NB4 (cell line): ENCODE measurements around the gene FHIT.

Source experiments
- TF ChIP-seq, protein P1 (sequence below): IDR thresholded peaks from one replicate; pipeline ENCODE4 v1.5.1; 2012; ENCODE audit warnings: low read depth, low read length
- TF ChIP-seq, protein P2 (sequence below): IDR thresholded peaks from 2 replicates; pipeline ENCODE4 v1.6.1; 2011; ENCODE audit warnings: low read depth, low read length

DNA sequence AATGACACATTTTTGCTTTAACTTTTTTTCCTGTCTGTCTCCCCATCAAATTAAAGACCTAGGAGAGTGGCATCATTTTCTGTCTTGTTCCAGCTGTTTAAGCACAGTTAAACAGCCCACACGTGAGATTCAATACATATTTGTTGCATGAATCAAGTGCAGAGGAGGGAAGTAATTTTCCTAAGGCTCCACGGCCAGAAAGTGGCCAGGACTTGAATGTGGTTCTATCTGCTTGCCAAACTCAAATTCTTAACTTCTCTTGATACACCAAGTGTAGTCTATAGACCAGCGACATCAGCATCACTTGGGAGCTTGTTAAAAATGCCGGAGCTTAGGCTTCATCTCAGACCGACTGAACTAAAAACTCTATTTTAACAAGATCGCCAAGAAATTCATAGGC is 1476.6 kb downstream of the FHIT start:
- TF ChIP-seq, protein P1, sequence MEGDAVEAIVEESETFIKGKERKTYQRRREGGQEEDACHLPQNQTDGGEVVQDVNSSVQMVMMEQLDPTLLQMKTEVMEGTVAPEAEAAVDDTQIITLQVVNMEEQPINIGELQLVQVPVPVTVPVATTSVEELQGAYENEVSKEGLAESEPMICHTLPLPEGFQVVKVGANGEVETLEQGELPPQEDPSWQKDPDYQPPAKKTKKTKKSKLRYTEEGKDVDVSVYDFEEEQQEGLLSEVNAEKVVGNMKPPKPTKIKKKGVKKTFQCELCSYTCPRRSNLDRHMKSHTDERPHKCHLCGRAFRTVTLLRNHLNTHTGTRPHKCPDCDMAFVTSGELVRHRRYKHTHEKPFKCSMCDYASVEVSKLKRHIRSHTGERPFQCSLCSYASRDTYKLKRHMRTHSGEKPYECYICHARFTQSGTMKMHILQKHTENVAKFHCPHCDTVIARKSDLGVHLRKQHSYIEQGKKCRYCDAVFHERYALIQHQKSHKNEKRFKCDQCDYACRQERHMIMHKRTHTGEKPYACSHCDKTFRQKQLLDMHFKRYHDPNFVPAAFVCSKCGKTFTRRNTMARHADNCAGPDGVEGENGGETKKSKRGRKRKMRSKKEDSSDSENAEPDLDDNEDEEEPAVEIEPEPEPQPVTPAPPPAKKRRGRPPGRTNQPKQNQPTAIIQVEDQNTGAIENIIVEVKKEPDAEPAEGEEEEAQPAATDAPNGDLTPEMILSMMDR = no peak
- TF ChIP-seq, protein P2, sequence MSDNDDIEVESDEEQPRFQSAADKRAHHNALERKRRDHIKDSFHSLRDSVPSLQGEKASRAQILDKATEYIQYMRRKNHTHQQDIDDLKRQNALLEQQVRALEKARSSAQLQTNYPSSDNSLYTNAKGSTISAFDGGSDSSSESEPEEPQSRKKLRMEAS = no peak
